Brain microvascular endothelial cell (primary cell): ENCODE results near the gene SUN5.
"Not testable (repeated sequence)": the region's sequence is repeated elsewhere in the genome, so short reads cannot be mapped to it uniquely, and the experiment has no call there.

ENCODE experiments used
- DNase-seq: peaks from one replicate; pipeline ENCODE4 v3.0.0-alpha.2; 2020
- H3K27ac ChIP-seq: fragments of 250-450 bp; sonication (Bioruptor Pico); 2 replicates; pipeline ENCODE4 v1.5.1; 2020; ENCODE audit warnings: mild to moderate bottlenecking, moderate library complexity
- H3K27me3 ChIP-seq: fragments of 250-450 bp; sonication (Bioruptor Pico); replicated peaks from 2 replicates; pipeline ENCODE4 v1.5.1; 2020; ENCODE audit warnings: mild to moderate bottlenecking
- H3K36me3 ChIP-seq: fragments of 250-450 bp; sonication (Bioruptor Pico); replicated peaks from 2 replicates; pipeline ENCODE4 v1.5.1; 2020; ENCODE audit warnings: mild to moderate bottlenecking
- H3K4me3 ChIP-seq: 2 replicates; pipeline ENCODE4 v1.5.1; 2011; ENCODE audit warnings: low read depth, mild to moderate bottlenecking, control low read depth, low read length, moderate library complexity
- in situ Hi-C: cut with HindIII; loops from 2 replicates; pipeline ENCODE4 v1.10.0; 2017; ENCODE audit warnings: low sequenced_read_pairs, low pct_ligation_motif_present
- TF ChIP-seq, protein P1 (sequence below): IDR thresholded peaks from 2 replicates; pipeline ENCODE4 v1.5.1; 2011; ENCODE audit warnings: low read depth, mild to moderate bottlenecking, moderate library complexity, low read length, control low read depth, inconsistent platforms; ENCODE audit errors: missing control alignments

Gene SUN5

DNA sequence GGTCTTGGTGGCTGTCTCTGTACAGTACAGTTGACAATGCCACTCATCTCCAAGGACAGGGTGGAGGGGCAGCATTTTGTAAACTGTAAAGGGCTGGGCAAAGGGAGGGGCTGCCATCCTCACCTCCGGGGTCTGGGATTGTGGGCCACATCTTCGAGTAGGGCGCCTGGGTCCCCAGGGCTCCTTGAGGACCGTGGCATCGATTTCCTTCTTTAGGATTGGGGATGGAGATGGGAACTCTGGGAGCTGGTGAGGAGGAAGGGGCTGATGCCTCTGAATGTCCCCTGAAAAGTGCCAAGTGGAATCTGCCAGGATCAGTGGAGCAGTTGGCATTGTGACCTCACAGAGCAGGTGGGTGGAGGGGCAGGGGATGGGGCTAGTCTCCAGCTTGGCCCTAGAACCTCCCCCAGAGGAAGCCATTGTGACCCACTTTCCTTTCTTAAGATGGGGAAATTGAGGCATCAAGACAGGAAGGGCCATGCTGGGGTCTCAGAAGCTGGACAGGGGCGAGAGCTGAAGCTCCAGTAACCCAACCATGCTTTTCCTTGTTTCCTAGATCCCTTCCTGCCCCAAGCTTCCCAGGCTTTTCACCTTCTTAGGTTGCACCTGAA, at the start of gene SUN5:
SUN5 (minus strand) TSS at position 293 of the 611 bp plus-strand sequence; CDS start at position 200, 93 bp downstream.
- in situ Hi-C loops = no loop called here
- Histone ChIP-seq H3K36me3 (no peaks in the 10 kb centered on the region), H3K27me3 (no peaks in the 10 kb centered on the region), H3K27ac (no peak within 1 kb of the TSS), H3K4me3 (no peak within 1 kb of the TSS)
- DNase-seq = no peak
- TF ChIP-seq, protein P1, sequence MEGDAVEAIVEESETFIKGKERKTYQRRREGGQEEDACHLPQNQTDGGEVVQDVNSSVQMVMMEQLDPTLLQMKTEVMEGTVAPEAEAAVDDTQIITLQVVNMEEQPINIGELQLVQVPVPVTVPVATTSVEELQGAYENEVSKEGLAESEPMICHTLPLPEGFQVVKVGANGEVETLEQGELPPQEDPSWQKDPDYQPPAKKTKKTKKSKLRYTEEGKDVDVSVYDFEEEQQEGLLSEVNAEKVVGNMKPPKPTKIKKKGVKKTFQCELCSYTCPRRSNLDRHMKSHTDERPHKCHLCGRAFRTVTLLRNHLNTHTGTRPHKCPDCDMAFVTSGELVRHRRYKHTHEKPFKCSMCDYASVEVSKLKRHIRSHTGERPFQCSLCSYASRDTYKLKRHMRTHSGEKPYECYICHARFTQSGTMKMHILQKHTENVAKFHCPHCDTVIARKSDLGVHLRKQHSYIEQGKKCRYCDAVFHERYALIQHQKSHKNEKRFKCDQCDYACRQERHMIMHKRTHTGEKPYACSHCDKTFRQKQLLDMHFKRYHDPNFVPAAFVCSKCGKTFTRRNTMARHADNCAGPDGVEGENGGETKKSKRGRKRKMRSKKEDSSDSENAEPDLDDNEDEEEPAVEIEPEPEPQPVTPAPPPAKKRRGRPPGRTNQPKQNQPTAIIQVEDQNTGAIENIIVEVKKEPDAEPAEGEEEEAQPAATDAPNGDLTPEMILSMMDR = no peak

DNA sequence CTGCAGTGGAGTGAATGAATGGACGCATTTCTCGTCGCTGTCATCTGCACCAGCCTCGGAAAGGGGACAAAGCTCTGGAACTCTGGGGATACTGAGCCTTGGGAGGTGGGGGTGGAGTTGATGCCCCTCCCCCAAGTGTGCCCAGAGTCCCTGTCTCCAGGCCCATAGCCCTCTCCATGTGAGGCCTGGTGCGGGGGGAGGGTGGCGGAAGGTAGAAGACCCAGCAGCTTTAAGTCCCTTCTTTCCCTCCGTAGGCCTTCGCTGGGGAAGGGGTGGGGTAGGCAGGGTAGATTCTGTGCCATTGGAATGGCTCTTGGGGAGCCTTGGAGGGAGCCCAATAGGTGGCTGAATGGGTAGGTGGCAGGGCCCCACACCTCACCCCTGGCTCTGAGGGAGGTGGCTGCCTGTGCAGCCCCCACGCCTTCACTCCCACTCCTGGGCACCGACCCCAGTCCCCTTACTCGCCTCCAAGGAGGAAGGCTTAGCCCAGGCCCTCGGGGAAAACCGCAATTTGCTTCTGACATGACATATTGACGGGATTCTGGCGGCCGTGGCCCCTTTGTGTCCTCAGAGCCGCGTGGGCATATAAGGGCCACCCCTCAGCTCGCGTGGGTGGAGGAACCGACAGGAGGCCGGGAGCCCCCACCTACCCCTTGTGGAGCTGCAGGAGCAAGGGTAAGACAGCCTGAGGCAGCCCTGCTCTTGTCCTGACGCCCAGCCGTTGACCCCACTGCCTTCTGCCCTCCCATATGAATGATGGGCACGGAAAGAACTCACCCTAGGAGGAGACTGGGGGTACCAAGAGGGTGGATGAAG, 49.3 kb upstream of the SUN5 start, which contains the start of gene BPIFB3:
BPIFB3 (plus strand) TSS at position 613 of the 816 bp plus-strand sequence. CDS start 1,533 bp downstream, outside the sequence.
- no peak within 1 kb of the TSS for H3K4me3 ChIP-seq
- DNase-seq = no peak
- no peak within 1 kb of the TSS for H3K27ac ChIP-seq
- in situ Hi-C loops = no loop called here
- H3K36me3 ChIP-seq = no peaks in the 10 kb centered on the region
- TF ChIP-seq, protein P1 = no peak
- H3K27me3 ChIP-seq = no peaks in the 10 kb centered on the region

DNA sequence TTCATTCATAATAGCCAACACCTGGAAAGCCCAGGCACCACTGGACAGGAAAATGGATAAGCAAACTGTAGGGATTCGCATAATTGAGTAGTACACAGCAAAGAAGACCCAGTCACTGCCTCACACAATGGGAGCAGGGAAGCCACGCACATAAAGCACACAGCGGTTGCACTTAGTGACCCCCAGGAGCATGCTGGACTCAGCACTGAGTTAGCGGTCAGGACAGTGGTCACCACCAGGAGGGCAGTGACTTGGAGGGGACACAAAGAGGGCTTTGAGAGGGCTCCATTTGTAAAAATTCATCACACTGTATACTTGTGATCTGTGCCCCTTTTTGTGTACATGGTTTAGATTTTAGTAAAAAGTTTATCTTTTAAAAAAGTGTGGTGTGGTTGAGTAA, 47.1 kb upstream of the SUN5 start:
- H3K4me3 ChIP-seq = no peak overlapping the region
- TF ChIP-seq, protein P1 = no peak
- in situ Hi-C loops = no loop called here
- H3K27ac ChIP-seq = no peak overlapping the region
- no peak for DNase-seq
- H3K27me3 ChIP-seq = no peaks in the 10 kb centered on the region
- H3K36me3 ChIP-seq = no peaks in the 10 kb centered on the region

DNA sequence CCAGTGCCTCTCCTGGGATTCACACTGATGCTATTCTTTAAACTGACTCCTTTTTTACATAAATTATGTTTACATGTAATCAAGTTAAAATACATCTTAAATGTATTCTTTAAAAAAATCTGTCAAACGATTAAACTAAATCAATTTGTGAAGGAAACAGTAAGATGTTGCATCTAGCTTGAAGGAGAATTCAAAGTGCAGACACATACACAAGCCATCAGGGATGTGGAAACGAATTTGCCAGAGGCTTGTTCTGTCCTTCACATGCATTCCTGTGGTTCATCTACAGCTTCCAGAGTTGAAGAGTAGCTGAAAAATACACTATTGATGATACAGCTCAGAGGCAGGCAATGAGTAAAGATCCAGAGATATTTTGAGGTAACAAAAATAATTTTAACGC, 42.2 kb upstream of the SUN5 start:
- no peak for DNase-seq
- H3K4me3 ChIP-seq = no peak overlapping the region
- no peaks in the 10 kb centered on the region for H3K36me3 ChIP-seq
- no peak overlapping the region for H3K27ac ChIP-seq
- in situ Hi-C loops = no loop called here
- no peaks in the 10 kb centered on the region for H3K27me3 ChIP-seq
- TF ChIP-seq, protein P1 = no peak

DNA sequence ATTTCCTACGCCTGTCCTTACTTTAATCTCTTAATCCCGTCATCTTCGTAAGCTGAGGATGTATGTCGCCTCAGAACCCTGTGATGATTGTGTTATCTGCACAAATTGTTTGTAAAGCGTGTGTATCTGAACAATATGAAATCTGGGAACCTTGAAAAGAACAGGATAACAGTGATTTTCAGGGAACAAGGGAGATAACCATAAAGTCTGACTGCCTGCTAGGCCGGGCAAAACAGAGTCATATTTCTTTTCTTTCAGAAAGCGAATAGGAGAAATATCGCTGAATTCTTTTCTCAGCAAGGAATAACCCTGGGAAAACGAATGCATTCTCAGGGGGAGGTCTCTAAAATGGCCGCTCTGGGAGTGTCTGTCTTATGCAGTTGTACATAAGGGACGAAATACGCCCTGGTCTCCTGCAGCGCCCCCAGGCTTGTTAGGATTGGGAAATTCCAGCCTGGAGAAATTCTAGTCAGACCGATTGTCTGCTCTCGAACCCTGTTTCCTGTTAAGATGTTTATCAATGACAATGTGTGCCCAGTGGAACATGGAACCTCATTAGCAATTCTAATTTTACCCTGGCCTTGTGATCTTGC, 41.0 kb upstream of the SUN5 start:
- DNase-seq, in situ Hi-C loops, H3K27me3 ChIP-seq, H3K36me3 ChIP-seq, H3K27ac ChIP-seq, H3K4me3 ChIP-seq: not testable (repeated sequence)

DNA sequence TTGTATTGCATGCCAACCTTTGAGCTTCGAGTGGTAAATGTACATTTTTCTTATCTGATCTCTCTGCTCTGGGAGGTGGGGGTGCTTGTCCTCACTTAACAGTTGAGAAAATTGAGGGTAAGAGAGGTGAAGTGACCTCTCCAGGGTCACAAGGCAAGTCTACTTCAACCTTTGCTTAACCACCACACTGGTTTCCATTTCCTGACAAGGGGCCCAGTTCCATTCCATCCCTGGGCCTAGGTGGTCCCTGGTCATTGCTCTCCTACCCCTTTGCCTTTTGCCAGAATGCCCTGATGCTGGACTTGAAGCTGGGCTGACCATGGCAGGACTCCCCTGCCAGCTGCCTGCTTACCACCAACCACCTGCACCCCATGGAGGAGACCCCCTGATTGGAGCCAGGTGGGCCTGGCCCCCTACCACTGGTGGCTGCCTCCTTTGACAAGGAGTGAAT, 39.5 kb upstream of the SUN5 start:
- Histone ChIP-seq H3K36me3 (no peaks in the 10 kb centered on the region), H3K27ac (no peak overlapping the region), H3K27me3 (no peaks in the 10 kb centered on the region), H3K4me3 (no peak overlapping the region)
- TF ChIP-seq, protein P1 = no peak
- in situ Hi-C loops = no loop called here
- DNase-seq = no peak
